Measurements from ENCODE around the gene ZNF638.
"Not testable (repeated sequence)": the region's sequence is repeated elsewhere in the genome, so short reads cannot be mapped to it uniquely, and the experiment has no call there.

ZNF638 gene, protein sequence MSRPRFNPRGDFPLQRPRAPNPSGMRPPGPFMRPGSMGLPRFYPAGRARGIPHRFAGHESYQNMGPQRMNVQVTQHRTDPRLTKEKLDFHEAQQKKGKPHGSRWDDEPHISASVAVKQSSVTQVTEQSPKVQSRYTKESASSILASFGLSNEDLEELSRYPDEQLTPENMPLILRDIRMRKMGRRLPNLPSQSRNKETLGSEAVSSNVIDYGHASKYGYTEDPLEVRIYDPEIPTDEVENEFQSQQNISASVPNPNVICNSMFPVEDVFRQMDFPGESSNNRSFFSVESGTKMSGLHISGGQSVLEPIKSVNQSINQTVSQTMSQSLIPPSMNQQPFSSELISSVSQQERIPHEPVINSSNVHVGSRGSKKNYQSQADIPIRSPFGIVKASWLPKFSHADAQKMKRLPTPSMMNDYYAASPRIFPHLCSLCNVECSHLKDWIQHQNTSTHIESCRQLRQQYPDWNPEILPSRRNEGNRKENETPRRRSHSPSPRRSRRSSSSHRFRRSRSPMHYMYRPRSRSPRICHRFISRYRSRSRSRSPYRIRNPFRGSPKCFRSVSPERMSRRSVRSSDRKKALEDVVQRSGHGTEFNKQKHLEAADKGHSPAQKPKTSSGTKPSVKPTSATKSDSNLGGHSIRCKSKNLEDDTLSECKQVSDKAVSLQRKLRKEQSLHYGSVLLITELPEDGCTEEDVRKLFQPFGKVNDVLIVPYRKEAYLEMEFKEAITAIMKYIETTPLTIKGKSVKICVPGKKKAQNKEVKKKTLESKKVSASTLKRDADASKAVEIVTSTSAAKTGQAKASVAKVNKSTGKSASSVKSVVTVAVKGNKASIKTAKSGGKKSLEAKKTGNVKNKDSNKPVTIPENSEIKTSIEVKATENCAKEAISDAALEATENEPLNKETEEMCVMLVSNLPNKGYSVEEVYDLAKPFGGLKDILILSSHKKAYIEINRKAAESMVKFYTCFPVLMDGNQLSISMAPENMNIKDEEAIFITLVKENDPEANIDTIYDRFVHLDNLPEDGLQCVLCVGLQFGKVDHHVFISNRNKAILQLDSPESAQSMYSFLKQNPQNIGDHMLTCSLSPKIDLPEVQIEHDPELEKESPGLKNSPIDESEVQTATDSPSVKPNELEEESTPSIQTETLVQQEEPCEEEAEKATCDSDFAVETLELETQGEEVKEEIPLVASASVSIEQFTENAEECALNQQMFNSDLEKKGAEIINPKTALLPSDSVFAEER (N-terminal part only)

DNA sequence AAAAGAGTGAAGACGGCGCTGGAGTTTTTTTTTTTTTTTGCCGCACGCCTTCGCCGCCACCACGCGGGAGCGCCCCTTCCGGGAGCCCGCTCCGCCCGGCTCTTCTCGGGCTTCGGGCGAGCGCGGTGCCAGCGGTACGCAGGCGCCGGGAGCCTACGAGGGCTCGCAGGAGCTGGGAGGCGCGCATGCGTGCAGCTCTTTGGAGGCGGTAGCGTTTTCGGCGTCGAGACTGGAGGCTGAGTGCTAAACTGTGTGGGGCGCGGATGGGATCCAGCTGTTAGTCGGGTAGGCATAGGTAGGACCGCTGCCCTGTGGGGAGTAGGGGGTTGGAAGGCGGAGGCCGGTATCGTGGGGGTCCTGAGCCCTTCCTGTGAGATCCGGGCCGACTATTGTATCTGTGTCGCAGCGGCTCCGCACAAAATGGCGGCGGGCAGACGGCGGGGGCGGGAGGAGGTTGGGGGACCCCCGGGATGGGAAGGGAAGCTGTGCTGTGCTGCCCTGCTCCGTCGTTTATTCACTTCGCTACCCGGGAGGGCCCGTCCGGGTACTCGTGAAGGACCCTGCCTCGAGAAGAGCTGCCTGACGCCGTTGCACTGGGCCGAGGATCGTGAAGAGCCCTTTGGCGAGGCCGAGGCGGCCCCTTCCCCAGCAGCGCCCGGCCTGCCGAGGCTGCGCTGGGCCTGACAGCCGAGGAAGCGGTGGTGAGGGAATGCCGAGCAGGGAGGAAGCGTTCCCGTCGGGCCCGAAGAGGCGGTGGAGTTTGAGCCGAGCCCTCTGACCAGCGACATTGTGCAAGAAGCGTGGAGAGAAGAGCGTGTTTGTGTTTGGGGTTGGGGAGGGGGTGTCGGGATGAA, at the start of gene ZNF638:
ZNF638 (plus strand) TSS at position 202 of the 854 bp plus-strand sequence. CDS start 17,173 bp downstream, outside the sequence.
- DNase-seq (ENCODE audit: low read depth in 1 of 2, low spot score in 1 of 2), result peak; percentile 82 to 88

GRCh38 chr2:71281950-71282349, 49.6 kb upstream of the ZNF638 start:
- DNase-seq (ENCODE audit: low read depth in 1 of 2, low spot score in 1 of 2), result no peak

GRCh38 chr2:71282493-71282892, 49.1 kb upstream of the ZNF638 start:
- DNase-seq (ENCODE audit: low read depth in 1 of 2, low spot score in 1 of 2), result no peak

DNA sequence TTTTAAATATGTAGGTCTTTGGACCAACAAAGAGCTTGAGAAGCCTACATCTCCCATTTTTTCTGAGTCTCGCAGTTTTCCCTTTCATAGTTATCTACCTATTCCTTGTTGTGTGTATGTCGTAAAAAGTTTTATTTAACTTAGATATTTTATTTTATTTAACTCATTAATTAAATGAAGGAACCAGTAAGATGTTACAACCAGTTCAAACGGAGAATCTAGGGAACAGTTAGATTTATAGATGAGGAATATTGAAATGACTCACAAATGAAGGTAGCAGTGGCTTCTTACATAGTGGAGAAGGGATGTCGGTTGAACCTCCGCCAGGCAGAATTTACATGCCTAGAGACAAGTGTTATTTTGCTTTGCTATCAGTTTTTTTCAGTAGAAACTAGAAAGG, 48.5 kb upstream of the ZNF638 start:
- no peak for DNase-seq (ENCODE audit: low read depth in 1 of 2, low spot score in 1 of 2)

DNA sequence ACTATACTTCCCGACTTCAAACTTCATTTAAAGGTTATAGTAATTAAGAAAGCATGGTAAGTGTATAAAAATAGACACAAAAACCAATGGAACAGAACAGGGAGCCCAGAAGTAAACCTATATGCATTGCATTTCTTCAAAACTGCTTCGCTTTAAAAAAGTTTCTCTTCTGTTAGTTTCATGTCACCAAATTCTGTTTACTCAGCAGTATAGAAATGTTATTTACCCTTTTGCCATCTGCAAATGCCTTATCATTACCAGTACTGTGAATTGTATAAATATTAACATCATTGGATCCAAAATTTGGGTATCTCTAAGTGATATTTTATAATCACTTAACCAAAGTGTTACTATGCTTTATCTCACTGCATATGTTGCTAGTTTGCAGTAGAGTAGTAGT, 45.9 kb upstream of the ZNF638 start:
- no peak for DNase-seq (ENCODE audit: low read depth in 1 of 2, low spot score in 1 of 2)

- DNase-seq (ENCODE audit: low read depth in 1 of 2, low spot score in 1 of 2), result no peak
Measured at GRCh38 chr2:71291398-71291797, 40.2 kb upstream of the ZNF638 start.

DNA sequence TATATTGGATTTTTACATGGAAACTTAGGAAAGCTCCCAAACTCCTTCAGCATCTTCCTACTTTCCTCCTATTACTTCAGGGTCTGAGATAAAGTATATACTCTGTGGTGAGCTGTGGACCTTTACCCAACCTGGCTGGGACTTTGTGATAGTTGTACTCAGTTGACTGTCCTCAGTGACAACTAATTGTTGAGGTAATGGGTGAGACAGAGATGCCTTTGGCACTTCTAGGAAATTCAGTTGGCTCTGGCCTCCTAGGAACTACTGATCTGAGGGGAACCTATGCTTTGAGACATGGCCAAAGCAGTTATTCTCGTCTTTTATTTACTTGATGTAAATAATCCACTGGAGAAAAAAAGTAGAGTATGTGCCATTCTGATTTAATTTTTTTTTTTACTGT, 39.4 kb upstream of the ZNF638 start:
- DNase-seq (ENCODE audit: low read depth in 1 of 2, low spot score in 1 of 2), result no peak

GRCh38 chr2:71298914-71299313, 32.7 kb upstream of the ZNF638 start:
- no peak for DNase-seq (ENCODE audit: low read depth in 1 of 2, low spot score in 1 of 2)

DNA sequence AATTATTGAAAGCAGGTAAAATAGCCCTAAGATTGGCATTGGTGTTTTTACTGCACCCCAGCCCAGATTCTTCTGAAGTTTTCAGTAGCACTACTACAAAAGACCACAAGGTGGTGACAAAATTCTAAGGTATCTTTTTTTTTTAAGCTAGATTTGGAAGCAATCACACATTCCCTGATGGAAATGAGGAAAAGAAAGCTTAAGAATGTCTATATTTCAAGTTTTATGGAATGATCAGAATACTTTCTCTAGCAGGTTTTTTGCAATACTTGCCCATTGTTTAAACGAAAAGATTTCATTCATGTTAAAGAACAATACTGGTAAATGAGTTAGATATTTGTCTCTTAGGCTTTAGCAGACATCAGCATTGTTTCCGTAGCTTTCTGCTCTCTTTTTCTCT, 32.1 kb upstream of the ZNF638 start:
- no peak for DNase-seq (ENCODE audit: low read depth in 1 of 2, low spot score in 1 of 2)

- DNase-seq (ENCODE audit: low read depth in 1 of 2, low spot score in 1 of 2), result no peak
Measured at GRCh38 chr2:71303849-71304248, 27.7 kb upstream of the ZNF638 start.

GRCh38 chr2:71306762-71307161, 24.8 kb upstream of the ZNF638 start:
- DNase-seq (ENCODE audit: low read depth in 1 of 2, low spot score in 1 of 2), result no peak

- no peak for DNase-seq (ENCODE audit: low read depth in 1 of 2, low spot score in 1 of 2)
Measured at GRCh38 chr2:71313016-71313766, 18.4 kb upstream of the ZNF638 start.

GRCh38 chr2:71317060-71317459, 14.5 kb upstream of the ZNF638 start:
- DNase-seq (ENCODE audit: low read depth in 1 of 2, low spot score in 1 of 2), result no peak

DNA sequence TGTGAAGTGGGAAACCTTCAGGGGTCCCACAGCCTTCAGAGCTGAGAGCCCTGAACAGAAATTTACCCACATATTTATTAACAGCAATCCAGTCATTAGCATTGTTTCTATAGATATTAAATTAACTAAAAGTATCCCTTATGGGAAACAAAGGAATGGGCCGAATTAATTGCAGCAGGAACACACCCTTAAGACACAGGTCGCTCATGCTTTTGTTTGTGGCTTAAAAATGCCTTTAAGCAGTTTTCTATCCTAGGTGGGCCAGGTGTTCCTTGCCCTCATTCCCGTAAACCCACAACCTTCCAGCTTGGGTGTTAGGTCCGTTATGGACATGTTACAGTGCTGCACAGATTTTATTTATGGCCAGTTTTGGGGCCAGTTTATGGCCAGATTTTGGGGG, 13.7 kb upstream of the ZNF638 start:
- not testable (repeated sequence) for DNase-seq (ENCODE audit: low read depth in 1 of 2, low spot score in 1 of 2)

DNA sequence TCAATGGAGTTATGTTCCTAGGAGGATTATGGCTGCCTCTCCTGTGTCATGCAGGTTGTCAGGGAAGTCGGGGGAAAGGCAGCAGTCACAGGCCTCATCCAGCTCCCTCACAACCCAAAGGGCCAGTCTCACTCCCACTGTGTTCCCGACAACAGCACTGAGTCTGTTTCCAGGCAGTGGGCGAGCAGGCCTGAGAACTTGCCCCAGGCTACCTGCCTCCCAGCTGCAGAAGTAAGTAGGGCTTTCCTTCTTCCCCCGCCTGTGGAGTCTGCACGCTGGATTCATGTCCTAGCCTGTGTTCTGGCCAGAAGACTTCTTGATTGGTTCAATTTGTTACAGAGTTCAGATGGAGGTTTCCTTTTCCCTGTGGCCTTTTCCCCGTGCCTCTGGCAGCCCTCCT, 8.2 kb upstream of the ZNF638 start:
- no peak for DNase-seq (ENCODE audit: low read depth in 1 of 2, low spot score in 1 of 2)

DNA sequence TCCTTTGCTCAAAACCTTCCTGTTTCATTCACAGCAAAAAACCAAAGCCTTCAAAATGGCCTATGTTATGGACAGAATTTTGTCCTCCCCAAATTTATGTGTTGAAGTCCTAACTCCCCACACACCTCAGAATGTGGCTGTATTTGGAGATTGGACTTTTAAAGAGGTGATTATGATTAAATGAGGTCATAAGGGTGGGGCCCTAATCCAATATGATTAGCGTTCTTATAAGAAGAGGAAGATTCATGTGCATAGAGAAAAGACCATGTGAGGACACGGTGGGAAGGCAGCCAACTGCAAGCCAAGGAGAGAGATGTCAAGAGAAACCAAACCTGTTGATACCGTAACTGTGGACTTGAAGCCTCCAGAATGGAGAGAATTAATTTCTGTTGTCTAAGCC, 4.6 kb upstream of the ZNF638 start:
- no peak for DNase-seq (ENCODE audit: low read depth in 1 of 2, low spot score in 1 of 2)

GRCh38 chr2:71327916-71328315, 3.7 kb upstream of the ZNF638 start:
- no peak for DNase-seq (ENCODE audit: low read depth in 1 of 2, low spot score in 1 of 2)

DNA sequence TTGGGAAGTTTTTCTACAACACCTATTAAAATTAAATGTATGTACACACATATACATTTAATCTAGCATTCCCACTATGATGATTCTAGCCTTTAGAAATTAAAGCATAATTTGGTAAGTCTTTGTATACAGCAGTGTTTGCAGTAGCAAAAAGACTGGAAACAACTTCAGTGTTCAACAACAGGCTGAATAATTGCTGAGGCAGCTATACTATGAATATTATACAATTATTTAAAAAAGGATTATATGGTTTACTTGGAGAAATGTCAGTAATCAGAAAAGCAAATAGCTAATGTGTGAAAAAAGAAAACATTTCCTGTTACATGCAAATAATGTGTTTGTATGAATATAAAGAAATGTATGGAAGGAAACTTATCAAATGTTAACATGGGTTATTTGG, 1.4 kb upstream of the ZNF638 start:
- no peak for DNase-seq (ENCODE audit: low read depth in 1 of 2, low spot score in 1 of 2)

- DNase-seq (ENCODE audit: low read depth in 1 of 2, low spot score in 1 of 2), result no peak
Measured at GRCh38 chr2:71330585-71331330, 824 bp upstream of the ZNF638 start.

Measured in stimulated activated CD4-positive, alpha-beta T cell treated with anti-CD3 and anti-CD28 coated beads, Interleukin-15, amount 100 ng/mL, for 1 hour (primary cell).